Activated CD8-positive, alpha-beta memory T cell treated with anti-CD3 and anti-CD28 coated beads, Interleukin-2, amount 50 U/mL, for 1 hour (primary cell): ENCODE results near the gene RPUSD4.

ENCODE experiments used
- DNase-seq: peaks from one replicate; pipeline ENCODE4 v3.0.0-alpha.2; 2020; ENCODE audit errors: extremely low read depth

Gene RPUSD4

DNA sequence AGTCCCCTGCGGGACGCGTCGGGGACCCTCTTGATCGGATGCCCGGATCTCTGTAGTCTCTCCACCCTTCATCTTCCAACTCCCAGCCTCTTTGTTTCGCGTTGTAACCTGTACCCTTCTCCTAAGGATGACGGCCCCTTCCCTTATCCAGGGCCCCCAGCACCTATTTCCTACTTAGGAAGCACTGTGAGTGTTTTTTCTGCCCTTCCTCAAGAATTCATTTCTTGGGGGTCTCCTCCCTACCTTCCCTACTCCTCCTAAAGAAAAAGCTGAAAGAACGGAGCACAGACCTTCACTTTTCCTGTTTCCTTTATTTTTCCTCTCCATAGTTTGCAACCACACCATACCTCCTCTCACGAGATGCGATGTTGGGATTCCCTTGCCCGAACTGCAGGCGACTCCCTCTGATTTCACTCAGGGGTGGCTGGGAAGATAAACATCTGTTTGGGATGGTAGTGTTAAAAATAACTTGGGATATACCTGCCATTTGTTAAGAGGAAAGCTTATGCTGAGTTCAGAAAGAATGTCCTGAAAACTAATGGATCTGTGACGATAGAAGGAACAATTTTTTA, 725 bp upstream of the RPUSD4 start:
- DNase-seq, result no peak

DNA sequence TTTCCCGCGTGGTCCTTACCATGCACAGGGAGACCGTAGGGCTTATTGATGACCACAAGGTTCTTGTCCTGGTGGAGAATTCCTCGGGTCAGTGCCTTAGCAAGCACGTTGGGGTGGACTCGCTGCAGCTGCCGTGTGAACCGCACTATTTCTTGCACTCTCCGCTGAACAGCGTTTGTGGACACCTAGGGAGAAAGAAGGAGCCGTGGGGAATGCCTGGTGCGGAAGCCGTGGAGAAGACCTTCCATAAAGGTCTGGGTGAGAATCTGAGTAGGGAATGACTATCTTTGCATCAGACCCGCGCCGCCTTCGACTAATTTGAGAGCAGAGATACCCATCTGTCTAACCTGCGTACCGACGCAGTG, 597 bp downstream of the RPUSD4 start:
- no peak for DNase-seq

DNA sequence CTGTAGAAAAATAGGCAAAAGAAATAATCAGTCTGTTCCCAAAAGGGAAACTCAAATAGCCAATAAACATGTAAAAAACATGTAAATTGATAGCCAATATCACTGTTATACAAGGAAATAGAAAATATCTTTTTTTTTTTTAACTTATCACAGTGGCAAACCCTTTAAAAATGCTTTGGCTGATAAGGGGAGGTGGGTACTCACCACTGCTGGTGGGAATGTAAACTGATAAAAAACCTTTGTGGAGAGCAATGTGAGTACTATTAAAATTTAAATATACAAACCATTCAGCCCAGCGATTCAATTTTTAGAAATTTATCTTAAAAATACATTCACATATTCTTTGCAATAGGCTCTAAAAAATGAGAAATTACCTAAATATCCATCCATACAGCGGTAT, 3.6 kb downstream of the RPUSD4 start:
- no peak for DNase-seq

DNA sequence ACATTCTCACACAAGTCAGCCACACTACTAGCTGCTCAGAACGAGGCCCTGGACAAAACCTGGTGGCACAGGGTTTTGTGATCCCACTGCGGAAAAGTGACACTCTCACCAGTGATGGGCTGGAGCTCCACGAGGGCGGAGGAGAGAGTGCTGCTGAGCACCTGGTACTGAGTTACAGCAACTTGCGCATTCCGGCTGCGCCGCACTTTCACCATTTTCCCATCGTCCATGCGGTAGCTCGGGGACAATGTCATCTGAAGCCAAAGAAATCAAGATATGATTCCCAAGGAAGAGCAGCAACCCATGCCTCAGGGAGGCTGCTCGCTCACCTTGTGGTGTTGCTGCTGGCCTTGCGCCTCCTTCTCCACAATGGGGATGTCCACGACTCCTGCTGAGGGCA, 6.1 kb downstream of the RPUSD4 start:
- no peak for DNase-seq

DNA sequence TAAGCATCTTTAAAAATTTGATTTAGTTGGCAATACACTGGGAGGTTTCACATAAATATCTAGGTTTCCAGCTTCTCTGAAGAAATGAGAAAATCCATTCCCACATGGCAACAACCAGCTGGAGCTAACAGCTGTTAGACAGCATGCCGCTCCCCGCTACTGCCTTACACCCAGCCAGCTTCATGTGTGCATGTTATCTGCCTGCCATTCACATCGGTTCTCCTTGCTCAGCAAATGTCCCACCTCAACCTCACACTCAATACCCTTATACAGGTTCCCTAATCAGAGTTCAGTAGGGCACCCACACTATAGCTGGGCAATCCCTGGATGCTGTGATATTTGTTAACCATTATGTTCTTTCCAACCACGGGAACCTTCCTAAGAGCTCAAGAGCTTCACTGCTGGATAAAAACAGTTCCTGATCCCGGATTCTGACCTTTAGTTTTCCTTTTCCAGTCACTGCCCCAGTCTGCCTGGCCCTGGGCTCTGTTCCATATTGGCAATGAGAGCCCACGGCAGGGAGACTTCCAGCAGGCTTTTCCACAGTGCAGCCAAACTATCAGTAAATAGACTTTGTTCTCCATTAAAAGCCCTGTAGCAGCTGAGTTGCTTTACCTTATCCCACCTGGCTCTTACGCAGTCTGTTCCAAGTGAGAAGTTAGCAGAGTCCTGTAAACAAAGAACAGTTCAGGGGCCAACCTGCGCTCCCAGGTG, 8.6 kb downstream of the RPUSD4 start:
- DNase-seq, result no peak

DNA sequence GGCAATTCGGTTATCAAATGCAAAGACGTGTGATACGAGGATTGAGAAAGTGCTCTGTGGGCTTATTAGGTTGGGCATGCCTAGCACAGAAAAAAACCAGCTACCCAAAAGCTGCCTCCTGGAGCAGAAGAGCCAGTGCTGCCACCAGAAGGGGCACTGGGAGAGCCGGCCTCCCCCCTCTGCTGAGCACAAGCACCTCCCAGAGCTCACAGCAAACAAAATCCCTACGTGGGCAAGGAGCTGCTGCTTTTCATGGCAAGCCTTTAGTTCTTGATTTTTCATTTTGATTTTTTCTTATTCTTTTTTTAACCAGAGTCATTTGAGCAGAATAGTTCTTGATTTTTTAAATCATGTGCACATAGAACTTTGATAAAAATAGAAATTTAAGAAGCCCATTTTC, 12.8 kb downstream of the RPUSD4 start:
- DNase-seq, result no peak

DNA sequence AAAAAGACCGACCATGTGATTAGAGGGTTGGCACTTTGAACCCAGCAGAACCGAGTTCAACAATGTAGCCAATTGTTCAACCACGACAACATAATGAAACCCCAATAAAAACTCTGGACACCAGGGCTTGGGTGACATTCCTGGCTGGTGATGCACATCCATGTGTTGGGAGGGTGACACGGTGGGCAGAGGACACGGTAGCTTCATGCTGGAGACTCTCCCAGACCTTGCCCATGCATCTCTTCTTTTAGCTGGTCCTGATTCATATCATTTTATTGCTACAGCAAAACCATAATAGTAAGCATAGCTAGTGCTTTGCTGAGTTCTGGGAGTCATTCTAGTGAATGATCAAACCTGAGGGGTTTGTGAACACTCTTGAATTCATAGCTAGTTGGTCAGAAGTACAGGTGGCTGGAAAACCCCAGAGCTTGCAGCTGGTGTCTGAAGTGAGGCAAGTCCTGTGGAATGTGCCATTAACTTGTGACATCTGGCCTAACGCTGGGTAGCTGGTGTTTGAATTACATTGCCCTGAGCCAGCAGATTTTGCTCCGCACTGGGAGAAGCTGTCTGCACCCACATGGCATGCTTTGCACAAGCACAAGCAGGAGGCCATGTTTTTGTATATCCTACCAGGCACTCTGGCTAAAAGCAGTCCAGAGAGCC, 14.0 kb downstream of the RPUSD4 start:
- no peak for DNase-seq

DNA sequence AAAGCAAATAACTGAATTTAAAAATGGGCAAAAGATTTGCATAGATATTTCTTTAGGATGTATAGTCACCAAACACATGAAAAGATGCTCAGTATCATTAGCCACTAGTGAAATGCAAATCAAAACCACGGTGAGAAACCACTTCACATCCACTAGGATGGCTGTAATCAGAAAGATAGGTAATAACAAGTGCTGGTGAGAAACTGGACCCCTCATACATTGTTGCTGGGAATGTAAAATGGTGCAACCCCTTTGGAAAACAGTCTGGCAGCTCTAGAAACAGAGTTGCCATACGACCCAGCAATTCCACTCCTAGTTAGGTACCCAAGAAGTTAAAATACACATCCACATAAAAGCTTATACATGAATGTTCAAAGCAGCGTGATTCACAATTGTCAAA, 16.3 kb downstream of the RPUSD4 start:
- no peak for DNase-seq

DNA sequence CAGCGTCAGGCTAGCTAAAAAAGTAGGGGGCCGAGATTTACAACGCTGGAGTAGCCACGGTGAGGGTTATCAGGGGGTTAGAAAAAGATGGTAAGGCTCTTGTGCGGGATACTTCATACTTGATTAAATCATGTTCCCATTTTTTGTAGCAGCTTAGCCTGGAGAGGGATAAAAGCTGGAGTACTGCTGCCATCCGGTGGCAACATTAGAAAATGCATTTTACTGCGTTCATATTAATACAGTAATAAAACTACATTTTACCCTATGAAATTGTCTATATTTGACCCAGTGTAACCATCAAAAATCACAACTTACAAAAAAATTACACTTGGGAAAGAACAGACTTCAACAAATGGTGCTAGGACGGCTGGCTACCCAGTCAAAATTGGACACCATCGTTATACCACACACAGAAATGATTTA, 17.3 kb downstream of the RPUSD4 start:
- DNase-seq, result no peak

DNA sequence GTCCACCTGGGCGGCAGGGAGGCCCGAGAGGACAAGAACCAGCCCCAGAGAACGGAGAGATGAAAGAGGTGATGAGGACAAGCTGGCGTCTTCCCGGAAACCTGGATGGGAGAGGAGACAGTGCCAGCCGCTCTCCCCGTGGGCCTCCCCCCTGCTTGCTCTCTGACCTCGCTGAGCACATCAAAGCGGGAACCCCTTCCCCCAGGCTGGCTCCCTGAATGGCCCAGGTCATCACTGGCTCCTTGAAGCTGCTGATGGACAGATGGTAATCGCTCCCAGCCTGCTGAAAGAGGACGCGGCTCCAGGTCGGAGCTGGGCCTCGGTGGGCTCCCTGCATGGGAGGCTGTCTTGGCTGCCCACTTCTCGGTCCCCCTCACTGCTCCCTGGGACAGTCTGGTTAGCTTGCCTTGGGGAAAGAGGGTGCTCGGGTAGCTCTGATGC, 18.4 kb downstream of the RPUSD4 start:
- no peak for DNase-seq

DNA sequence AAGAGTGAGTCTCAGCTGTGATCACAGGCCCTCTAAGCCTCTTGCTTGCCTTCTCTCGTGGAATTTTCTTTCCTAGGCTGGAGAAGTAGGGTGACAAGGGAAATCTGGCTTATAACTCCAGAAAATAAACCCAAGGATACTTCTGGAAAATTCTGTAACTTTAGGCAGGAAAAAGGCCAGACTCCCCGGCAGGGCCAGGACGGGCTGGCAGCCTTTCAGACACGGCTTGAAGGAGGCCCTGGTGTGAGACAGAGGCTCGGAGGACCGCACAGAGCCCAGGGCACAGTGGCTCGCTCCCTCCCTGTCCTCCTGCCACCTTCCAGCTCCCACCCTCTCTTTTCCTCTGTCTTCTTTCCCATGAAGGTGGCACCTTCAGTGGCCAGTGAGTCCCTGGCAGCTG, 19.1 kb downstream of the RPUSD4 start:
- no peak for DNase-seq

DNA sequence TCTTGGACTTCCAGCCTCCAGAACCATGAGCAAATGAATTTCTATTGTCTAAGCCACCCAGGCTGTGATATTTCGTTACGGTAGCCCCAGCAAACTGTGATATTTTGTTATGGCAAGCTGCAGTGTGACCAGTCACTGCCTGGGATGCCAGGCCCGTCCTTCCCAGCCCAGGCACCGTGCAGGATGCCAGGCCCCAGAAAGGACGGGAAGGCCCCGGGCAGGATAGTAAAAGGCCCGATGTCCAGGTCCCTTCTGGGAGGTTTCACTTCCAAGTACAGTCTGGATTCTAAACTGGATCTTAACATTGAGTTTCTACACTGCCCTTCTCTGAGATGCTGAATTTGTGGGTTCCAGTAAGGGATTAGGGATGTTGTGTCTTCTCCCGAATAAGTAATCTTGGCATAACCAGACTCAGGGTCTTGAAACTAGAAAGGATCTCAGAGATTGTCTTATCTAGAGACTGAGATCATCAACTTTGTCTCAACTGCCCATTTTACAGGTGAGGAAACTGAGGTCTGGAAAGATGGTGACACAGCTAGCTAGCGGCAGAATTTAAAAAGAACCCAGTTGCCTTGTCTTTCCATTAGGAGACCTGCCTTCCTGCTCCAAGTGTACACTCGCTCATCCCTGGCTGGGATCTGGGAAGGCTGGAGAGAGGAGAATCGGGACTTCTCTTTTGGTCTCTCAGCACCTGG, 19.9 kb downstream of the RPUSD4 start:
- no peak for DNase-seq

DNA sequence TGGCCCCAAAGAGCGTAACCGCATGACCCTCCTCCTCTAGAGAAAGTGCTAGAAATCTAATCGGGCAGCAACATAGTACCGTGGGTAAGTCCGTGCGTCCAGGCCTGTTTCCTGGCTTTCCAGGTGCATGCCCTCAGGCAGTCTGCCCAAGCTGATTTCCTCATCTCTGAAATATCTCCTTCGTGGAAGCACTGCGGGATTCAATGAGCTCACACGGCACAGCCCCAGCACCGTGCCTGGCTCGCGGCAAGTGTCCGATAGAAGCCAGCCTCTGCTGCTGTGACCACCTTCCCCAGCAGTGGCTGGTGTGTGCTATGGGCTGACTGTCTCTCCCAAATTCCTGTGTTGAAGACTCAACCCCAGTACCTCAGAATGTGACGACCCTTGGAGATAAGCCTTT, 20.7 kb downstream of the RPUSD4 start:
- no peak for DNase-seq

DNA sequence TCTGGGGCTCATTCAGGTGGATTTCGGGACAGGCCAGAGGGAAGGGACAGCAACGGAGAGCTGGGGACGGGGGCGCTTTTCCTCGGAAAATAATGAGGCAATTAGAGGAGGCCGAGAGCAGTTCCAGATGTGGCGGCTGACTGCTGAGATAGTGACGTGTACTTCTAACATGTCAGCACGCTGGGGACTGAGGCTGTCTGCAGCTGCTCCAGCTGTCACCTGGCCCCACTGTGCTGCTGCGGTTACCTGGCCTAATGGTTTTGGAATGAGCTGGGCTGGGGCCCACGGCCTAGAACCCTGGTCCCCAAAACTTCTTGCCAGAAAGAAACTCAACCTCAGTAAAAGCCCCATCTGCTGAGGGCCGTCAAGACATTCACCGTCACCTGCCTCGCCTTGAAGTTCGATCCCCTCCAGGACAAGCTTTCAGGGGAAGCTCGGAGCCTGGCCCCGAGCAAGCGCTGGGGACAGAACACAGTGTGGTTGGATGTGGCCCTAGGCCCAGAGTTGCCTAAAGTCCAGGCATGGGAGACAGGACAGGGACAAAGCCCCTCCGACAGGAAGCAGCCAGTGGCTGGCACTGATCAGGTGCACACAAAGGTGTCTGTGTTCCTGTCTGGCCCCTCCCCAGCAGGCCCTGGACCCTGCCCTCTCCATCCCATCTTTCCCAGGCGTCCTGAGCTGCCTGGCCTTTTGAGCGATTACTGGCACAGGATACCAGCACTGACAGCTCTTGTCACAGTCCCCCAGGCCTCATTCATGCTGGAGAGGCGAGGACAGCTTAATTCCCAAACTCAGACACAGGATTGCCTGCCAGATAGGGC, 22.1 kb downstream of the RPUSD4 start:
- no peak for DNase-seq

DNA sequence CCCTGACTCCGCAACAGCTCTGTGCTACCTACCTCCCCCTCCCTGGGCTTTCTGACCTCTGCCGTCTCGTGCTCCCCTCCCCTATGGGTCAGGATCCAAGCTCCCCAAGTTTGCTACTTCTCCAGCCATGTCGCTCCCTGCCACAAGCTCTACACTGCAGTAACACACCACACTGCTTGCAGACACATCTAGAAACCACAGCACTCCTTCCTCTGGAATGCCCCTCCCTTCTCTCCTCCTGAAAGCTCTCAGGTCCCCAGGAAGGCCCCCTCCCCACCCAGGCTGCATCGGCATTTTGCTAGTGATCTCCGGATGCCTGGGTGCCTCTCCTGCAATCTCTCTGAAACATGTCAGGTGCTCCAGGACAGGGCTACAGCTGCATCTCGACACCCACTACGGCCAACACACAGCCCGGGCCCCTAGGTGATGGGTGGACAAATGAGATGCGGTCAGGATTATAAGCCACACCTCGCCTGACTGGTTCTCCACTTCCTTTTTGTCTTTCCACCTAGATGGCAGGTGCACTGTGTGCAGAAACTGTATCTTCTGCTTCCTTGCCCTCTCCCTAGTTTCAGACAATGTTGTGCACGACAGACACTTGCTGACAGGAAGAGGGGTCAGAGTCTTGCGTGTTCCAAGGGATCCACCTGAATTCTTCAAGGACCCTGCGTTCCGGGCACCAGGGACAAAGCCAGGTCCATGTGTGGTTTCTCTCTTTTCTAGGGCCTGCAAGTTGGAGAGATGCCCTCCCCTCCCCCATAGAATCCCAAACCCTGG, 22.9 kb downstream of the RPUSD4 start:
- no peak for DNase-seq

DNA sequence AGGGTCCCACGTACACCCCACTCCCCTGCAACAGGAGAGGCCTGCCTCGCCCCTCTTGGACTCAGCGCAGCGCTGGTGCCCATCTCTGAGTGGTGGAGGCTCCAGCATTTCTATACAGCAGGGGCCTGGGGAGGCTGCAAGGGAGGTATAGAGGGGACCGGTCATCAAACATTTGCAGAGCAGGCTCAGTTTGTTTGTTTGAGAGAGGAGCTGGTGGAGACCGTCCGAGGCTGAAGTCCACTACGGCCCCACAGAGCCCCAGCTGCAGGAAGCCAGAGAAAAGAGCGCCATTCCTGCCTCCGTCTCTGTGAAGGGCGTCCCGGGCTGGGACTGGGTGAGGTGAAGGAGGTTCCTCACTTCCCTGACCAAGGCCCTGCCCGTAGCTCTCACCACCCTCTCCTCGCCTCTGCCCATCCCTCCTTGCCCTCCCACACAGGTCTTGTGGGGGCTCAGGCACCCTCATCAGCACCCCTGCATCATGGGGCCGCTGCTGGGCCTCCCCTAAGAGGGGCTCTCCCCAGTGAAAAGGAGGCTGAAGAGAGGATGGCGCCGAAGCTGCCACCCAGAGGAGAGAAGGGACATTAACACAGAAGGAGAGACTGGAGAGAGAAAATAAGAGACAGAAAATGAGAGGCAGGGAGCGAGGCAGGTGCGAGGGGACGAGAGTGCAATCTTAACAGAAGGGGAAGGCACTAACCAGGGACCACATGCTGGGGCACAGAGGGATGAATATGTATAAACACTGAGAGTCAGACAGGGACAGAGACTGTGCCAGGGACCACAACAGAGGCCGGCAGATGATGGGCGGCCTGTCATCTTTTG, 24.5 kb downstream of the RPUSD4 start:
- no peak for DNase-seq

DNA sequence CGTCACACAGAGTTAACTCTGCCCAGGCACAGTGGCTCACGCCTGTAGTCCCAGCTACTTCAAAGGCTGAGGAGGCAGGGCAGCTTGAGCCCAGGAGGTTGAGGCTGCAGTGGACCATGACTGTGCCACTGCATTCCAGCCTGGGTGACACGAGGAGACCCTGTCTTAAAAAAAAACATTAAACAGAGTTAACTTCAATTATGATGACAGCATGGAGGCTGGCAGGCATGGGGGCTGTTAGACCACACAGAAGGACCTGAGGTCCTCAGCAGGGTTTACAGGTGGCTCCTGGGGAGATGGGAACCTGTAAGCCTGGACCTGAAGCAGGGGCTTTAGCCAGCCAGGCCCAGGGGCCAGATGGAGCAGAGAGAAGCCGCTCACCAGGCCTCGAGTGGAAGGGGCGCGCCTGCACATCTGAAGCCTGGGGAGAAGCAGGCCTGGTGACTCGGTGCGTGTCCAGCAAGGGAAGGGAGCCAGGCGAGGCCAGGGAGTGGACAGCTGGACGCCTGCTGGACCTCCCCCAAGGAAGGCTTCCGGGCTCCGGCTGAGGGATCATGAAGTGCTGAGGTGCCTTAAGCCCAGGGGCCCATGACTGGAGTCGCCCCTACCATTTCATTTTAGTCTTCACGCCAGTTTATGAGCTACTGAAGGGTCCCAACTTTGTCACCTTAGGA, 25.3 kb downstream of the RPUSD4 start:
- DNase-seq, result no peak

DNA sequence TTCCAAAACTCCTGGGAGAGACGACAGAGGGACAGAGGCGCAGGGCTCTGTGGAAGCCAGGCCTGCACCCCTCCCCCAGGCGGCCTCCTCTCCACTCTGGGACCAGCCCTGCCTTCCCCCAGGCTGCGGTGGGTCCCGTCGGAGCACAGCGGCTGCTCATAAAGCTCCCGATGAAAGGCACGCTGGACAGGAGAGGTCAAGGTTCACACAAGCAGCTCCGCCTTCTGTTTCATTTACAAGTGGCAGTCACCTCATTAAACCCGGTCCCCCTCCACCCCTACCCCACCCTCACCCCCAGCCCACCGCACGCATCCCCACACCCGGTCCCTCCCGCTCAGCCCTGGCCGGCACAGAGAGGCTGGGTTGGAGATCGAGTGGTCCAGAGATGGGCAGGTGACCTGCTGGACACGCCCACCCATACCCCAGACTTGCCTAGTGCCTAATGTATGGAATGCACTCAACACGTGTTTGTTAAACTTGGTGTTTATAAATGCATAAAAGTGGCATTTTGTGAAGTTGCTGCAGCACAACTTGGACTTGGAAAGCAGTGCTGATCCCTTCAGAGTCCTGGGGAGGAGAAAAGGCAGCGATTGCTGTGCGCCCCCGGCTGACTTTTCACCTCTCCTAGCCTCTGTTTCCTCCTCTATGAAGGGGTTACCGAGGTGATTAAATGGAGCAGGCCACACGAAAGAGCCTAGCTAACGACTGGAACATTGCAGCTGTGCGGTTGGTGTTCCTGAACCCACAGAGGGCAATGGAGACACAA, 26.0 kb downstream of the RPUSD4 start:
- DNase-seq, result no peak
